ENCODE data around the gene FAM120AOS.

- TF ChIP-seq EZH2phosphoT487 (IDR thresholded peaks at IDR 0.05; ENCODE audit: low read depth) = no peak
- TF ChIP-seq, protein P1, sequence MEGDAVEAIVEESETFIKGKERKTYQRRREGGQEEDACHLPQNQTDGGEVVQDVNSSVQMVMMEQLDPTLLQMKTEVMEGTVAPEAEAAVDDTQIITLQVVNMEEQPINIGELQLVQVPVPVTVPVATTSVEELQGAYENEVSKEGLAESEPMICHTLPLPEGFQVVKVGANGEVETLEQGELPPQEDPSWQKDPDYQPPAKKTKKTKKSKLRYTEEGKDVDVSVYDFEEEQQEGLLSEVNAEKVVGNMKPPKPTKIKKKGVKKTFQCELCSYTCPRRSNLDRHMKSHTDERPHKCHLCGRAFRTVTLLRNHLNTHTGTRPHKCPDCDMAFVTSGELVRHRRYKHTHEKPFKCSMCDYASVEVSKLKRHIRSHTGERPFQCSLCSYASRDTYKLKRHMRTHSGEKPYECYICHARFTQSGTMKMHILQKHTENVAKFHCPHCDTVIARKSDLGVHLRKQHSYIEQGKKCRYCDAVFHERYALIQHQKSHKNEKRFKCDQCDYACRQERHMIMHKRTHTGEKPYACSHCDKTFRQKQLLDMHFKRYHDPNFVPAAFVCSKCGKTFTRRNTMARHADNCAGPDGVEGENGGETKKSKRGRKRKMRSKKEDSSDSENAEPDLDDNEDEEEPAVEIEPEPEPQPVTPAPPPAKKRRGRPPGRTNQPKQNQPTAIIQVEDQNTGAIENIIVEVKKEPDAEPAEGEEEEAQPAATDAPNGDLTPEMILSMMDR (IDR thresholded peaks at IDR 0.05; ENCODE audit: low read depth, low read length) = no peak
Observed at GRCh38 chr9:93463638-93464248, 10.4 kb upstream of the FAM120AOS start.

Data from OCI-LY3 (cell line).